Measurements from ENCODE around the gene CGN. TPM values are rescaled to one million over a fixed set of nuclear protein-coding genes. Genes with fewer than 3 reads are reported as not detected.

Gene CGN
- polyA plus RNA-seq, 3 donors from 2014 or later: 0.87 TPM; not detected in 2

GRCh38 chr1:151562661-151563060, 51.5 kb downstream of the CGN start:
- Mint-ChIP-seq H3K27me3 (ENCODE audit: low read depth in 3 of 3) (peaks cover 0 to 2% (median 0%) of the 10 kb centered on the region in 3 donors), H3K4me1 (no peaks in the 10 kb centered on the region), H3K4me3 (no peak overlapping the region), H3K27ac (no peak overlapping the region), H3K9me3 (no peaks in the 10 kb centered on the region), H3K36me3 (no peaks in the 10 kb centered on the region)
- no peak for DNase-seq

DNA sequence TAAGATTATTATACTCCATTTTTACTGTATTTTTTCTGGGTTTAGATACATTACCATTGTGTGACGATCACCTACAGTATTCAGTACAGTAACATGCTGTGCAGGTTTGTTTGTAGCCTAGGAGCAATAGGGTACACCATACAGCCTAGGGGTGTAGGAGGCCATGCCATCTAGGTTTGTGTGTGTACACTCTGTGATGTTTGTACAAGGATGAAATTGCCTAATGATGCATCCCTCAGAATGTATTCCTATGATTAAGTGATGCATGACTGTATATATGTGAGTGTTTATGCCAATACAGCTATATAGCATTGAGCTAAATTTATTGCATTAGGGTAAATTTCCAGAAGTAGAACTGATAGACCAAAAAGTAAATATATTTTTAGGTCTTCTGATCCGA, 52.2 kb downstream of the CGN start:
- no peak overlapping the region for H3K27ac Mint-ChIP-seq
- H3K27me3 Mint-ChIP-seq (ENCODE audit: low read depth in 3 of 3): peaks cover 0 to 2% (median 0%) of the 10 kb centered on the region in 3 donors
- no peaks in the 10 kb centered on the region for H3K36me3 Mint-ChIP-seq
- no peak overlapping the region for H3K4me3 Mint-ChIP-seq
- no peaks in the 10 kb centered on the region for H3K9me3 Mint-ChIP-seq
- H3K4me1 Mint-ChIP-seq: no peaks in the 10 kb centered on the region
- DNase-seq: no peak

DNA sequence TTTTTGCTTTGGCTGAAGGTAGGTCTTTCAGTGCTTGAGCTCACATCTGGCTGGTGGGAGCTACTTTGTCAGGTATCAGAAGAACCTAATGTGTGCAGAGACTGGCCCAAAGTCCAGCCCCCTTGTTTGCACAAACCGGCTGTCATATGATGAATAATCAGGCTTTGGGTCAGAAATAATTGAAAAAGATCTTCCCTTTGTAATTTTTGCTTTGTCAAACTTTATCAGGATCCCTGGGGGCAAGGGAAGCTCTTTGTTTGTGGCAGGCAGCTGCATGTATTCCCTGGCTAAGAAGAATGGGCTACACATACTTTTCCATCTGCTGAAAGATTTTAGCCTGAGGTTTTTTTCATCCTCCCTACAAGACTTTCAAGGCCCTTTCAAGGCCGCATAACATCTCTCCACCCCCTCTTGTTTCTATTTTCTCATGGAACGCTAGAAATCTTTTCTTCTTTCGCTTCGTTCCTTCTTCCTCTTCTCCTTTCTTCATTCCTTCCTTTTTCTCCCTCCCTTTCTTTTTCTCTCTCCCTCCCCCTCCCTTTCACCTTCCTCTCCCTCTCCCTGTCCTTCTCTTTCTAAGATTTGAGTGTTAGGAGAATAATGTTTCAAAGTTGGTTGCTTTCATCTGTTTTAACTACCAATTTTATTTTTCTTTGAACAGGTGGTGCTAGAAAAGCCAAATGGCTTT, 54.5 kb downstream of the CGN start:
- Mint-ChIP-seq H3K4me1 (no peaks in the 10 kb centered on the region), H3K27ac (no peak overlapping the region), H3K4me3 (no peak overlapping the region), H3K27me3 (ENCODE audit: low read depth in 3 of 3) (peaks cover 0 to 2% (median 0%) of the 10 kb centered on the region in 3 donors), H3K9me3 (no peaks in the 10 kb centered on the region), H3K36me3 (no peaks in the 10 kb centered on the region)
- DNase-seq: no peak

DNA sequence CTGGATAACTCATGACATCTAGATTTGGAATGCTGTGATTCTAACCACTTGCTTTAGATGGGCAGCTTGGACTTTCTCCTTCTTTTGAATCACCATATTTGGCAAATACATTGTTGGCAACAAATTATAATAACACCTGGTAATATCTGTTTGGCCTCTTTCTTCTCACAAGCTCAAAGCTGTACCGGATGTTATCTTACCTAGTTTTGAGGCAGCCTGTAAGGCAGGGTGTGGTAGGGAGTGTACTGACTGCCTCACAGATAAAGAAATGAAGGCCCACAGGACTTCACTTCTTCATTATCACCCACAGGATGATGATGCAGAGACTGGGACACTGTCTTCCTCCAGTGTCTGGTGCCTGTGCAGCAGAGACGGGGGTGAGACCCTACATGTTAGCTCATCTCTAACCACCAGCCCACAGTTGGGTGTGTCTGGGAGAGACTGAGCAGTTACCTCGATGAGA, 57.5 kb downstream of the CGN start:
- no peak for DNase-seq
- Mint-ChIP-seq H3K27ac (no peak overlapping the region), H3K27me3 (ENCODE audit: low read depth in 3 of 3) (peaks cover 0 to 2% (median 0%) of the 10 kb centered on the region in 3 donors), H3K4me1 (no peaks in the 10 kb centered on the region), H3K9me3 (no peaks in the 10 kb centered on the region), H3K4me3 (no peak overlapping the region), H3K36me3 (no peaks in the 10 kb centered on the region)

DNA sequence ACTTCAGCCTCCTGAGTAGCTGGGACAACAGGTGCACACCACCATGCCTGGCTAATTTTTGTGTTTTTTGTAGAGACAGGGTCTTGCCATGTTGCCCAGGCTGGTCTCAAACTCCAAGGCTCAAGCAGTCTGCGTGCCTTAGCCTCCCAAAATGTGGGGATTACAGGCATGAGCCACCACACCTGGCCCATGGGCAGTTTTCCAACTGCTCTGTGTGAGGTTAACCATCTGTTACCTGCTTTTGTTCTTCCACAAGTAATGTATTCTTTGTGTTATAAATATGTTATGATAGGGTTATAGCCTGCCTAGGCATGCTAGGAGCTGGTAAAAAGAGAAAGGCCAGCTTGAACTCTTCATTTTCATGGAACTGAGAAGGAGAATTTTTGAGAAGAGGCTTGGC, 59.6 kb downstream of the CGN start:
- Mint-ChIP-seq H3K9me3 (no peaks in the 10 kb centered on the region), H3K36me3 (no peaks in the 10 kb centered on the region), H3K27ac (no peak overlapping the region)

DNA sequence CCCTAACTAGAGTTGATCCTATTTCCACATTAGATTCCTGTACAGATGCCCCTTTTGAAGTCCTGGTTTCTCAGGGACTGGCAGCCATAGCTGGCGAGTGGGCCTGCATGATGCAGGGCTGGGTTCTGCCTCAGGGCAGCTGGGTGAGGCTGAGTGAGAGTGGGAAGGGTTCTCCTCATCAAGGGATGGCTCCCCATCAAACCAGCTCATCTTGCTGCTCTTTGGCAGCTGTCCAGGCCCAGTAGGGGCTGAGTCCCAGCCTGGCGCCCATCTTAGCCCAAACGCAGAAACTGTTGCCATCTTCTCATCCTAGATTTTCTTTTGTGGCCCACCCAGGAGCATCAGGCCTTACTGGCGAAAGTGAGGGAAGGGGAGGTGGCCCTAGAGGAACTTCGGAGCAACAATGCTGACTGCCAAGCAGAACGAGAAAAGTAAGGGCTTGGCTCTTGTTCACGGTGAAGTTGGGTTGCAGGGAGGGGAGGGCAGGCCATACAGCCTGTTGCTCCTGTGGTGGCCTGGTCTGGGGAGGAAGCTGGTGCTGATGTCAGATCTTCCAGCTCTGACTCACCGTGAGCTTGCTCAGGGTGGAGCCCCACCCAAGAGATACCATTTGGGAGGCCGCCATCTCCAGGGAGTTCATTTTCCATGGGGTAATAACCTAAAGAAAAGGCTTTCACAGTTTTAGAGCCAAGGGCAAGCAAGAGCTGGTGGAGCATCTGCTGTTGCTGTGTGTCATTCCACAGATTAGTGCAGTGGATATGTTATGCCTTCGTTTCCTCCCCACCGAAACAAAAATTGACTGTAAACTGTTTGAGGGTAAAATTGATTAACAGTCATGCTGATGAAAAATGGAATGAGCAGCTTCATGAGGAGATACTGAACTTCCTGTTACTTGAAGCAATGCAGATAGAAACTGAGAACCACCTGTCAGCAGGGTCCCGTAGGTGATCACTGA, 63.7 kb downstream of the CGN start:
- H3K36me3 Mint-ChIP-seq: peaks cover 0 to 6% (median 0%) of the 10 kb centered on the region in 3 donors
- no peak overlapping the region for H3K4me3 Mint-ChIP-seq
- H3K9me3 Mint-ChIP-seq: no peaks in the 10 kb centered on the region
- no peaks in the 10 kb centered on the region for H3K27me3 Mint-ChIP-seq (ENCODE audit: low read depth in 3 of 3)
- H3K27ac Mint-ChIP-seq: no peak overlapping the region
- DNase-seq: no peak
- H3K4me1 Mint-ChIP-seq: no peaks in the 10 kb centered on the region

More for the DNA sequence above, 59.6 kb downstream of the CGN start:
- Mint-ChIP-seq H3K4me1 (no peaks in the 10 kb centered on the region), H3K27me3 (ENCODE audit: low read depth in 3 of 3) (peaks cover 0 to 2% (median 0%) of the 10 kb centered on the region in 3 donors), H3K4me3 (no peak overlapping the region)
- DNase-seq: no peak

DNA sequence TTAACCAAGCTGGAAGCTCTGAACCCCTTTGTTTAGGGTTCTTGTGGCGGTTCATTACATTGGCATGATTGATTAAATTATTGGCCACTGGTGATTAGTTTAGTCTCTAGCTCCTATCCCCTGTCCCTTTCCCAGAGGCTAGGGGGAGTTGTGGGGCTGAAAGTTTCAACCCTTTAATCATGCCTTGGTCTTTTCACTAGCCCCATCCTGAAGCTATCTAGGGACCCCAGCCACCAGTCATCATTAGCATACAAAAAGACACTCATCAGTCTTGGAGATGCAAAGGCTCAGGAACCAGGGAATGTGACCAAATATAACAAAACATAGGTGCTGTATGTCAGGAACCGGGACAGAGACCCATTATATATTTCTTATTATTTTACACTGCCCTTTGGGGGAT, 66.0 kb downstream of the CGN start:
- peaks cover 0 to 6% (median 0%) of the 10 kb centered on the region in 3 donors for H3K36me3 Mint-ChIP-seq
- no peaks in the 10 kb centered on the region for H3K9me3 Mint-ChIP-seq
- H3K27me3 Mint-ChIP-seq (ENCODE audit: low read depth in 3 of 3): no peaks in the 10 kb centered on the region
- DNase-seq: no peak
- no peak overlapping the region for H3K27ac Mint-ChIP-seq
- H3K4me3 Mint-ChIP-seq: no peak overlapping the region
- no peaks in the 10 kb centered on the region for H3K4me1 Mint-ChIP-seq

DNA sequence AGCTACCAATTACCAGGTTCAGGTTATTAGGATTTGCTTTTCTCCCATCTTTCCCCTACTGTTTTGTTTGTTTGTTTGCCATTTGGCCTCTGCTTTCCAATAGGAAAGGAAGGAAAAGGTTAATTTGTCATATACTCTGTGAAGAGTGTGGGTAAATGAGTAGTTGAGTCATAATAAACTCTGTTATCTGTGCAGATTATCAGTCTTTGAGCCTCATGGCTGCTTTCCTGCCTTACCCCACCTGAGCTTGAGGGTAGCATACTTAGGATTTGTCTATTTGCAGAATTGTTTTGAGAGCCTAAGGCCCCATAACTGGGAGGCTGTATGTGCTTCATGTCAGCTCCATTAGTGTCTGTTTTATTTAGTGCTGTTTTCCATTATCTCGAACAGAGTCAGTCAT, 67.8 kb downstream of the CGN start:
- peaks cover 0 to 6% (median 0%) of the 10 kb centered on the region in 3 donors for H3K36me3 Mint-ChIP-seq
- H3K27ac Mint-ChIP-seq: no peak overlapping the region
- H3K4me3 Mint-ChIP-seq: no peak overlapping the region
- no peaks in the 10 kb centered on the region for H3K4me1 Mint-ChIP-seq
- H3K27me3 Mint-ChIP-seq (ENCODE audit: low read depth in 3 of 3): no peaks in the 10 kb centered on the region
- no peak for DNase-seq
- no peaks in the 10 kb centered on the region for H3K9me3 Mint-ChIP-seq

DNA sequence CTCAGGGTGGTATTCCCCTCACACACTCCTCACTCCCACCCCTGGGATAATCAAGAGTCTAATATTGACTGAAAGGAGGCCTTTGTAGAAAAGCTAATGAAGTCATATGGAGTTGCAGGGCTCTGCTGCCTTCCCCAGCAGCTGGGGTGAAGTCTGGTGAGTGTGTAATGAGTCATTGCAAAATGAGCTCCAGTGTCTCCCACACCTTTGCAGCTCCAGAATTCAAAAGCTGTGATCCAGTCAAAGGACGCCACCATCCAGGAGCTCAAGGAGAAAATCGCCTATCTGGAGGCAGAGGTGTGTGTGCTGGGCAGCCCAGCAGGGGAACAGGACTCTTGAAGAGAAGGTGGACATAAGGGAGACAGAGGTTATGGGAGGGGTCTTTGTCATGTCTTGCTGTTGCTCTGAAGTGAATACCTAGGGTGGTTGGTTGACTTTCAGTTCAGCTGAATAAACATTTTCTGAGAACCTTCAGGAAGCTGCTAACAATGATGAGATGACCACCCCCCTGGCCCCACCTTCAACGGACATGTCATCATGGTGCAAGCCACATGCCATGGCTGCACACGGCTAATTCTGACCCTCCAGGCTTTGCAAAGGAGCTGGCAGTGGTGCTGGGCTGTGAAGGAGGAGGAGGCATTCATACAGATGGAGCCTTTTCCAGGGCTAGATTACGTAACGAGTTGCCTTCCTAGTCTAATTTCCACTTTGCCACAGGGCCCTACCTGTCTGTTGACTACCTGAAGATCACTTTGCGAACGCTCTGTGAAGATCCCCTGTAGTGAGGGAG, 68.4 kb downstream of the CGN start:
- Mint-ChIP-seq H3K4me3 (no peak overlapping the region), H3K4me1 (no peaks in the 10 kb centered on the region), H3K27me3 (ENCODE audit: low read depth in 3 of 3) (no peaks in the 10 kb centered on the region), H3K9me3 (no peaks in the 10 kb centered on the region), H3K36me3 (peaks cover 0 to 6% (median 0%) of the 10 kb centered on the region in 3 donors), H3K27ac (no peak overlapping the region)
- no peak for DNase-seq

- no peak for DNase-seq
- H3K36me3 Mint-ChIP-seq: peaks cover 0 to 6% (median 0%) of the 10 kb centered on the region in 3 donors
- no peak overlapping the region for H3K4me3 Mint-ChIP-seq
- peaks cover 0 to 3% (median 0%) of the 10 kb centered on the region in 3 donors for H3K27me3 Mint-ChIP-seq (ENCODE audit: low read depth in 3 of 3)
- no peak overlapping the region for H3K27ac Mint-ChIP-seq
- H3K9me3 Mint-ChIP-seq: no peaks in the 10 kb centered on the region
- H3K4me1 Mint-ChIP-seq: no peaks in the 10 kb centered on the region
Observed at GRCh38 chr1:151581451-151581850, 70.3 kb downstream of the CGN start.

DNA sequence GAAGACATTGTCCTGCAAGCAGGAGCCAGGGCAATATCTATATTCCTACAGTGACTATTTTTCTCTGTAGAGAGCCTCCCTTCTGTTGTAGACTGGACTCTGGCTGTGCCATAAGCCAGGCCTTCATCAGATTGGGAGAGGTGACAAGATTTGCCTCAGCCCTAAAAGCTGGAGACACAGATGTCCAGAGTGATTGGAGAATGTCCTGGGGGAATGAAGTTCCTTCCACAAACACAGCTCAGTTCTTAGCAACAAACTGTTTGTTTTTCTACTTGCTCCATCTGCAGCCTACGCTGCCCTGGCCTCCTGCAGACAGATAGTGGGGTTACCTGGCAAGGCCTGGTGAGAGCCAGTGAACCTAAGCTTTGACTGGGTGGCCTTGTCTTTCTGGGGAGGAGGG, 70.7 kb downstream of the CGN start:
- Mint-ChIP-seq H3K4me3 (no peak overlapping the region), H3K4me1 (no peaks in the 10 kb centered on the region), H3K27ac (no peak overlapping the region), H3K27me3 (ENCODE audit: low read depth in 3 of 3) (peaks cover 0 to 3% (median 0%) of the 10 kb centered on the region in 3 donors), H3K9me3 (no peaks in the 10 kb centered on the region), H3K36me3 (peaks cover 0 to 6% (median 0%) of the 10 kb centered on the region in 3 donors)
- DNase-seq: no peak

DNA sequence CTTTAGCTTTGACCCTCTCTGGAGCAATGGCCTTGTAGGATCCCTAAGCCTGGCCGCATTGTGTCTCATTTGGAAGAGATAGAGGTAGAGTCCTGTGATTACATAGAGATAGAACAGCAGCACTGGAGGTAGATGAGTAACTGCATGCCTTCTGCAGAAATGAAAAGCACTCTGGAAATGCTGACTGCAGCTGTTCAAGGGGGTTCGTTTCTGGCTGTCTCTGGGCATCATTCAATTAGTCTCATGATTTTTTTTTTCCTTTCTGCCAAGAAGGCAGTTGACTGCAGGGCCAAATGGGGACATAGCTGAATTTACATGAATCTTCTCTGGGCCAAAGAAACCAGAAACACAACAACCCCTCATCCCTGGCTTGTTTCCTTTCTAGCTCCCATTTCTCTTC, 72.6 kb downstream of the CGN start:
- Mint-ChIP-seq H3K4me1 (no peaks in the 10 kb centered on the region), H3K36me3 (peaks cover 0 to 6% (median 0%) of the 10 kb centered on the region in 3 donors), H3K27ac (no peak overlapping the region), H3K4me3 (no peak overlapping the region), H3K9me3 (no peaks in the 10 kb centered on the region), H3K27me3 (ENCODE audit: low read depth in 3 of 3) (peaks cover 0 to 3% (median 0%) of the 10 kb centered on the region in 3 donors)
- no peak for DNase-seq

DNA sequence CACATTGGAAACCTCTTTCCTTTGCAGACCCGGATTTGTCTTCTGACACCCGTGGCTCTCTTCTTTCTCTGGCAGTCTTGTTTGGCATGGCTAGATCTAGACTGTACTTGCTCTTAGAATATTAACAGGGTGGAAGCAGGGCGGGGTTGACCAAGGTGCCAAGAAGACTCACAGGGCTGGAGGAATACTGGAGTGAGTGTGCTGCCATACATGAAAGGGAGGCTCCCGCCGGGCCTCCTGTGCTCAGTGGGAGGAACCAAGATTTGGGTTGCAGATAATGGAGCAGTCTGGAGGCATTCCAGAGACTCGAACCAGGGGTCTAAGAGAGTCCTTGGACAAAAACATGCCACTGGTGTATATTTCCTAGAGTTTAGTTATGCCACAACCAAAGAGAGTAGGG, 73.1 kb downstream of the CGN start:
- peaks cover 0 to under 1% (median 0%) of the 10 kb centered on the region in 3 donors for H3K36me3 Mint-ChIP-seq
- H3K9me3 Mint-ChIP-seq: no peaks in the 10 kb centered on the region
- no peak for DNase-seq
- H3K27ac Mint-ChIP-seq: no peak overlapping the region
- H3K27me3 Mint-ChIP-seq (ENCODE audit: low read depth in 3 of 3): peaks cover 0 to 3% (median 0%) of the 10 kb centered on the region in 3 donors
- H3K4me1 Mint-ChIP-seq: no peaks in the 10 kb centered on the region
- no peak overlapping the region for H3K4me3 Mint-ChIP-seq
